Mononuclear cell (primary cell): ENCODE results near the gene USP3. TPM values are rescaled to one million over a fixed set of nuclear protein-coding genes. Genes with fewer than 3 reads are reported as not detected.

ENCODE experiments used
- H3K27me3 ChIP-seq: 2 replicates; pipeline ENCODE4 v1.6.0; 2011; ENCODE audit warnings: low read length, control low read depth; ENCODE audit not compliant: insufficient read depth
- H3K4me1 ChIP-seq: 2 replicates; pipeline ENCODE4 v1.5.1; 2011; ENCODE audit warnings: mild to moderate bottlenecking, low read length, control low read depth; ENCODE audit not compliant: insufficient read depth
- H3K4me3 ChIP-seq: 2 replicates; pipeline ENCODE4 v1.5.1; 2011; ENCODE audit warnings: mild to moderate bottlenecking, low read length, moderate library complexity
- H3K9me3 ChIP-seq: 2 replicates; pipeline ENCODE4 v1.5.1; 2011; ENCODE audit warnings: low read depth, mild to moderate bottlenecking, control low read depth, low read length
- total RNA-seq: library from RNA; depleted of rRNA; stranded (reverse); fragments of >200 nt; gene quantifications from one replicate; pipeline ENCODE4 v1.2.3, GENCODE V29; 2012

Gene USP3
- total RNA-seq, 1 donor, result 408 TPM

- Histone ChIP-seq H3K27me3 (no peaks in the 10 kb centered on the region), H3K9me3 (no peaks in the 10 kb centered on the region), H3K4me1 (peaks cover 22% of the 10 kb centered on the region), H3K4me3 (no peak overlapping the region)
Observed at GRCh38 chr15:63593705-63594671, 89.6 kb downstream of the USP3 start.

GRCh38 chr15:63595065-63595464 is 90.7 kb downstream of the USP3 start:
- no peaks in the 10 kb centered on the region for H3K9me3 ChIP-seq
- no peaks in the 10 kb centered on the region for H3K27me3 ChIP-seq
- H3K4me1 ChIP-seq, result peaks cover 33% of the 10 kb centered on the region
- H3K4me3 ChIP-seq, result no peak overlapping the region

- no peaks in the 10 kb centered on the region for H3K27me3 ChIP-seq
- H3K4me3 ChIP-seq, result no peak overlapping the region
- H3K4me1 ChIP-seq, result peaks cover 37% of the 10 kb centered on the region
- no peaks in the 10 kb centered on the region for H3K9me3 ChIP-seq
Observed at GRCh38 chr15:63595688-63596087, 91.3 kb downstream of the USP3 start.

GRCh38 chr15:63596676-63597037 is 92.3 kb downstream of the USP3 start:
- Histone ChIP-seq H3K4me1 (peaks cover 44% of the 10 kb centered on the region), H3K4me3 (no peak overlapping the region), H3K27me3 (no peaks in the 10 kb centered on the region), H3K9me3 (no peaks in the 10 kb centered on the region)

GRCh38 chr15:63597038-63597790 is 92.8 kb downstream of the USP3 start, which contains the start of gene FBXL22:
TSS of gene FBXL22 (plus strand) at chr15:63597387. CDS start at chr15:63597393, 6 bp downstream.
- Histone ChIP-seq H3K9me3 (no peaks in the 10 kb centered on the region), H3K27me3 (no peaks in the 10 kb centered on the region), H3K4me1 (peaks cover 50% of the 10 kb centered on the region), H3K4me3 (no peak within 1 kb of the TSS)

GRCh38 chr15:63597821-63598220 is 93.4 kb downstream of the USP3 start:
- no peaks in the 10 kb centered on the region for H3K9me3 ChIP-seq
- no peak overlapping the region for H3K4me3 ChIP-seq
- no peaks in the 10 kb centered on the region for H3K27me3 ChIP-seq
- peaks cover 51% of the 10 kb centered on the region for H3K4me1 ChIP-seq

- H3K4me3 ChIP-seq, result no peak overlapping the region
- no peaks in the 10 kb centered on the region for H3K27me3 ChIP-seq
- H3K4me1 ChIP-seq, result peaks cover 59% of the 10 kb centered on the region
- no peaks in the 10 kb centered on the region for H3K9me3 ChIP-seq
Observed at GRCh38 chr15:63598473-63599400, 94.3 kb downstream of the USP3 start.

GRCh38 chr15:63599401-63600000 is 95.1 kb downstream of the USP3 start:
- Histone ChIP-seq H3K27me3 (no peaks in the 10 kb centered on the region), H3K9me3 (no peaks in the 10 kb centered on the region), H3K4me3 (peak overlapping the region; percentile 58), H3K4me1 (peaks cover 57% of the 10 kb centered on the region)

- Histone ChIP-seq H3K4me3 (peak overlapping the region; percentile 58), H3K4me1 (peaks cover 51% of the 10 kb centered on the region), H3K9me3 (no peaks in the 10 kb centered on the region), H3K27me3 (no peaks in the 10 kb centered on the region)
Observed at GRCh38 chr15:63600001-63600615, 95.7 kb downstream of the USP3 start.

- Histone ChIP-seq H3K4me1 (peaks cover 51% of the 10 kb centered on the region), H3K9me3 (no peaks in the 10 kb centered on the region), H3K4me3 (peak overlapping the region; percentile 66), H3K27me3 (no peaks in the 10 kb centered on the region)
Observed at GRCh38 chr15:63600616-63601025, 96.2 kb downstream of the USP3 start.

GRCh38 chr15:63601026-63601703 is 96.8 kb downstream of the USP3 start:
- Histone ChIP-seq H3K4me3 (peak overlapping the region; percentile 66), H3K4me1 (peaks cover 51% of the 10 kb centered on the region), H3K9me3 (no peaks in the 10 kb centered on the region), H3K27me3 (no peaks in the 10 kb centered on the region)

- Histone ChIP-seq H3K4me3 (peak overlapping the region; percentile 66), H3K27me3 (no peaks in the 10 kb centered on the region), H3K4me1 (peaks cover 57% of the 10 kb centered on the region), H3K9me3 (no peaks in the 10 kb centered on the region)
Observed at GRCh38 chr15:63601704-63602185, 97.4 kb downstream of the USP3 start.

- no peak overlapping the region for H3K4me3 ChIP-seq
- H3K4me1 ChIP-seq, result peaks cover 58% of the 10 kb centered on the region
- no peaks in the 10 kb centered on the region for H3K9me3 ChIP-seq
- no peaks in the 10 kb centered on the region for H3K27me3 ChIP-seq
Observed at GRCh38 chr15:63602595-63602994, 98.2 kb downstream of the USP3 start.
